H1 (cell line): Measurements from ENCODE around the gene TMEM150B. TPM values are rescaled to one million over a fixed set of nuclear protein-coding genes. Genes with fewer than 3 reads are reported as not detected.

ENCODE experiments used
- EZH2 ChIP-seq: fragments of 200-600 bp; sonication (generic); IDR thresholded peaks from 2 replicates; pipeline ENCODE4 v1.7.1; 2012; ENCODE audit warnings: low read depth, mild to moderate bottlenecking, moderate library complexity, low read length, inconsistent platforms; ENCODE audit not compliant: severe bottlenecking
- FOSL1 ChIP-seq: IDR thresholded peaks from 2 replicates; pipeline ENCODE4 v1.6.1; 2011; ENCODE audit warnings: mild to moderate bottlenecking, low read depth, low read length, moderate library complexity; ENCODE audit not compliant: insufficient read depth
- TAF7 ChIP-seq: optimal IDR thresholded peaks from 2 replicates; pipeline ENCODE3; 2011; ENCODE audit warnings: low read depth, mild to moderate bottlenecking, inconsistent platforms, low read length, moderate library complexity, borderline replicate concordance
- ZNF274 ChIP-seq: IDR thresholded peaks from 2 replicates; pipeline ENCODE4 v1.7.0; 2012; ENCODE audit warnings: low read length, borderline replicate concordance; ENCODE audit errors: extremely low read depth
- polyA plus RNA-seq, 7 experiments: library from polyadenylated mRNA; depleted of rRNA in 3 of 7; stranded (reverse) in 5 of 7; unstranded in 2 of 7; fragments of >200 nt in 5 of 7; fragments of 200-250 nt in 2 of 7; gene quantifications; 1 replicate in 5 of 7; 2 replicates in 1 of 7; 4 replicates in 1 of 7; pipeline versions ENCODE4 v1.2.1 to v1.2.3, GENCODE V29; 2011 to 2013; ENCODE audit warnings: missing spikeins in 2 of 7, mixed read lengths in 2 of 7
- total RNA-seq: library from RNA; stranded (reverse); fragmentation: NEBNext Ultra II Directional; extraction: Animal tissue kit (Norgen Biotek cat#: 25700); gene quantifications from 2 replicates; pipeline ENCODE4 v1.2.1, GENCODE V29; 2021

The TMEM150B gene
- total and polyA plus RNA-seq, 2 of the 8 experiments (the other 6 are each of a cell fraction or from before 2014, with no cell fraction given): 0.41 to 0.91 TPM

GRCh38 chr19:55362990-55363716 is 38.0 kb upstream of the TMEM150B start, which contains the start of gene GARIN5B (continued):
- TF ChIP-seq TAF7 (no peak), ZNF274 (no peak), EZH2 (no peak), FOSL1 (no peak)
- TF ChIP-seq, all 59 proteins: peak for 0
